Amniotic epithelial cell (primary cell): ENCODE results near the gene SCN10A.

Experiments
- DNase-seq: peaks from one replicate; pipeline ENCODE4 v3.0.0-alpha.2; 2010; ENCODE audit warnings: low read depth

The SCN10A gene

GRCh38 chr3:38651153-38651789, 164.7 kb downstream of the SCN10A start:
- peak; percentile 41 for DNase-seq

DNA sequence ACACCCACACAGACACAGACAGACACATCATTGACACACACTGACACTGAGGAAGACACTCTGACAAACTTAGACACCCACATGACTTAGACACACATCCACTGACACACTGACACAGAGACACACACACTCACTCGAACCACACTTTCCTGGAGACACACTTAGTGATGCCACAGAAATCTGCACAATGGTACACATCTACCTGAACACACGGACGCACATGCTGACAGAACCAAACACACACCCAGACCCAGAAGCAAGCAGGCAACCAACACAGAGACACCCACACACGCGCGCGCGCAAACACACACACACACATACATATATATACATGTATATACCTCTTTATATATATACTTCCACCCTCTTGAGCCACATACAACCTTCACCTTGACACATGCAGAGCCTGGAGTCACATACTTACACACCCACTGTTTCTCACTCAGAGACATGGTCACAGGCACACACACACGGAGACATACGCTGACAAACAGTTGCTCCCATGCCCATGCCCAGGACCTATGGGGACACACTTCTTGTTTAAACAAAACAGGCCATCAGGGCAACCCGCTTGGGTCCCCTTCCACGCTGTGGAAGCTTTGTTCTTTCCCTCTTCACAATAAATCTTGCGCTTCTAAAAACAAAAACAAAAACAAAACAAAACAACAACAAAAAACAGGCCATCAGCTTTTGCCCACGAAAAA, 165.6 kb downstream of the SCN10A start:
- DNase-seq = no peak

DNA sequence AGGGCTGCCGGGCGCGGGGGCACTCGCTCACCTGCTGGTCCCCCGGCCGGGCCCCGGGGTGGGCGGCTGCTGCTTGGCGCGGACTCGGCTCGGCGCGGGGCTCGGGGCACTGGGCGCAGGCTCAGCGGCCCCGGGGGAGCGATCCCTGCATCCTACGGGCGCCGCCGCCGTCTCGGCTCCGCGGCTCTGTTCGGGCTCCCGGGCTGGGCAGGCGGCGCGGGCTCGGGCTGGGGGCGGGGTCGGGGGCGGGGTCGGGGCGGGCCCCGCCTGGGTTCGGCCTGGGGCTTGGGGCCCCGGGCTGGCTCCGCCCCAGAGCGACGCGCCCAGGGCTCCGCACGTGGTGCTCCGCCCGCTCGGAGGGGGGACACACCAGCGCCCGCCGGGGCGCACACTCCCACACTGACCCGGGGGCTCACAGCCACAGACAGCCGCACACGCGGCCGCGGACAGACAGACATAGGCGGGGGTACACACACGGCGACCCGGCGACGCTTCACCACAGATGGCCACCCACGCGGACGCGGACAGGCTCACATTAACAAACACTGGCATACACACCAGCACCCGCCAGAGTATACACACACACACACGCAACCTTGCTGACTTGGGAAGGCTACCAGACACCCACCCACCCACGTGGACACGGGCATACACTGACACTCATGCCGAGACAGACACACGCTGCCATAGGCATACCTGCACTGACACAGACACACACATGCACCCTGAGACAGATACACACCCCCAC, 166.3 kb downstream of the SCN10A start, which contains the start of gene SCN5A:
Gene SCN5A, minus strand, starts transcription at position 188 of the 748 bp plus-strand sequence. CDS start 16,380 bp downstream, outside the sequence.
- DNase-seq = no peak

GRCh38 chr3:38648659-38649499, 167.1 kb downstream of the SCN10A start:
- DNase-seq = no peak

GRCh38 chr3:38648024-38648658, 167.9 kb downstream of the SCN10A start:
- no peak for DNase-seq

DNA sequence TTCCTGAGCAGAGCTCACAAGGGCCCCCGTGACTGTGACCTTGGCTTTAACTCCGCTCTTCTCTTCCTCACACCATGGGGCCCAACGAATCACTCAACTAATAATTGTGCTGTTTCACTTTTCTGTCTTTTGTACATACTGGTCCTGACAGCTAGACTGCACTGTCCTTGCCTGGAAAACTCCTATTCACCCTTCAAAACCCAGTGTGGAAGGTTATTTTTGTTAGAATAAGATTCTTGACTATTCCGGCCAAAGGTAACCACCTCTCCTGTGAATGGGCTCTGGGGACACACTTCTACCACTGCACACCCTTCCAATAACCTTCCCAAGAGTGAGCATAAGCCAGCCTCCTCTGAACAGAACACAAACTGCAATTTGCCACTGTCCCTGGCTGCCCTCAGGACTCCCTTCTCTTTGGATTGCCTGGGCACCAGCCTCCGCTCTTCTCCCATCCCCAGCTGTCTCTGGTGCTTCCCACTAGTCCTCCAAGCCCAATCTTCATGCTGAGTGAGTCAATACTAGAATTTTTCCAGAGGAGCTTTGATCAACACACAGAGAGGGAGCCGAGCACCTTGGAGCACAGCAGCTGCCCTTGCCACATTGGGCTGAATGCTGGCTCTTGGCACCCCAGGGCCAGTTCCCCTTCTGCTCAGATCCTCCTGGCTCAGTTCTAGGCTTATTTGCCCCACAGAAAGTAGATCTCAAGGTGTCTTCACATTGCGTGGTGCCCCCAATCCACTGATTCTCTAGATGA, 168.6 kb downstream of the SCN10A start:
- no peak for DNase-seq
